Testis (tissue), 2 donors: ENCODE data around the gene MECR.

Experiments
- POLR2A ChIP-seq: fragments of 450-650 bp; IDR thresholded peaks from one replicate; pipeline ENCODE4 v1.6.1; 2017; ENCODE audit warnings: antibody characterized with exemption, mild to moderate bottlenecking, moderate library complexity
- TF ChIP-seq, protein P1 (sequence below), 3 experiments: fragments of 450-650 bp in 2 of 3; fragments of 200-600 bp in 1 of 3; sonication (generic) in 1 of 3; IDR thresholded peaks; one replicate each; pipeline ENCODE4 v1.5.1; 2016 to 2019; ENCODE audit warnings: antibody characterized with exemption in 3 of 3, mild to moderate bottlenecking in 2 of 3, moderate library complexity in 1 of 3

DNA sequence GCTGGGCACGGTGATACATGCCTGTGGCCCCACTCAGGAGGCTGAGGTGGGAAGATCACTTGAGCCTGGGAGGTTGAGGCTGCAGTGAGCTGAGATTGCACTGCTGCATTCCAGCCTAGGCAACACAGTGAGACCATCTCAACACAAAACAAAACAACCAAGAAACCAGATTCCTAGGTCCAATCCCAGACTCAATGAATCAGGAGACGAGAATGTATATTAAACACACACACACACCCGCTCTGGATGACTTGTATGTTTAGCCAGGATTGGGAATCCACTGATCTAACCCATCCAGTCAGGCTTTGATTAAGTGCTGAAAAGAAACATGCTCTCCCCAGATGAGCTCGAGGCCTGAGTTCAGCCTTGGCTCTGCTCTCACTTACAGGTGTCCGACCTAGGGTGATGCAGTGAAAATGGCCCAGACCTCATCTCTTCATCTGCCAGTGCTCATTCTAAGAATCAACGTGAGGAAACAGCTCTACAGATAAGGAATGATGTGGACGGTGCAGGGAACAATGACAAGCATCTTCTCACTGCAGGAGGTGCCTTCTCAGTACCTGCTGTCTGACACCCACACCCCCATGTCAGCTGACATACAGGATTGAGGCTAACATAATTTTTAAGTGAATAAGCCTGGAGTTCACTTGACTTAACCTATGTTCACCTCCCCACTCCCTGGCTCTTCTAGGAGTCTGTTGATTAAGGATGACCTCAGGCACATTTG is 33.7 kb downstream of the MECR start:
- no peak for TF ChIP-seq POLR2A
- TF ChIP-seq, protein P1, sequence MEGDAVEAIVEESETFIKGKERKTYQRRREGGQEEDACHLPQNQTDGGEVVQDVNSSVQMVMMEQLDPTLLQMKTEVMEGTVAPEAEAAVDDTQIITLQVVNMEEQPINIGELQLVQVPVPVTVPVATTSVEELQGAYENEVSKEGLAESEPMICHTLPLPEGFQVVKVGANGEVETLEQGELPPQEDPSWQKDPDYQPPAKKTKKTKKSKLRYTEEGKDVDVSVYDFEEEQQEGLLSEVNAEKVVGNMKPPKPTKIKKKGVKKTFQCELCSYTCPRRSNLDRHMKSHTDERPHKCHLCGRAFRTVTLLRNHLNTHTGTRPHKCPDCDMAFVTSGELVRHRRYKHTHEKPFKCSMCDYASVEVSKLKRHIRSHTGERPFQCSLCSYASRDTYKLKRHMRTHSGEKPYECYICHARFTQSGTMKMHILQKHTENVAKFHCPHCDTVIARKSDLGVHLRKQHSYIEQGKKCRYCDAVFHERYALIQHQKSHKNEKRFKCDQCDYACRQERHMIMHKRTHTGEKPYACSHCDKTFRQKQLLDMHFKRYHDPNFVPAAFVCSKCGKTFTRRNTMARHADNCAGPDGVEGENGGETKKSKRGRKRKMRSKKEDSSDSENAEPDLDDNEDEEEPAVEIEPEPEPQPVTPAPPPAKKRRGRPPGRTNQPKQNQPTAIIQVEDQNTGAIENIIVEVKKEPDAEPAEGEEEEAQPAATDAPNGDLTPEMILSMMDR (IDR thresholded peaks at IDR 0.05) = no peak
